Heart right ventricle (tissue), 16 donors: ENCODE results near the gene SLC4A5. TPM values are rescaled to one million over a fixed set of nuclear protein-coding genes. Genes with fewer than 3 reads are reported as not detected.
A peak's percentile ranks its signal among the peaks of the same experiment; 100 is the strongest.

Experiments used
- ATAC-seq, 8 donors: fragments of 200-7000 bp; cut with Tn5 transposase; one replicate each; pipeline ENCODE4 v1.9.1; 2020; ENCODE audit warnings: mild to moderate bottlenecking in 8 of 8, moderate library complexity in 8 of 8, moderate number of reproducible peaks in 1 of 8
- DNase-seq, 2 donors: peaks; one replicate each; pipeline ENCODE4 v3.0.0-alpha.2; 2020
- H3K27ac ChIP-seq, 10 donors: fragments of 200-600 bp; sonication (generic) in 2 of 10; one replicate each; pipeline versions ENCODE4 v1.5.0 to v1.8.0; 2020 to 2022; ENCODE audit warnings: mild to moderate bottlenecking in 3 of 10
- H3K27me3 ChIP-seq, 7 donors: fragments of 200-600 bp; one replicate each; pipeline ENCODE4 v1.8.0; 2021 to 2022; ENCODE audit warnings: mild to moderate bottlenecking in 2 of 7
- H3K36me3 ChIP-seq, 9 donors: fragments of 200-600 bp; sonication (generic) in 1 of 9; one replicate each; pipeline versions ENCODE4 v1.5.0 to v1.8.0; 2020 to 2022; ENCODE audit warnings: mild to moderate bottlenecking in 2 of 9
- H3K4me1 ChIP-seq, 9 donors: fragments of 200-600 bp; sonication (generic) in 1 of 9; one replicate each; pipeline versions ENCODE4 v1.5.0 to v1.8.0; 2020 to 2022; ENCODE audit warnings: mild to moderate bottlenecking in 4 of 9
- H3K4me3 ChIP-seq, 10 donors: fragments of 200-600 bp; sonication (generic) in 2 of 10; one replicate each; pipeline versions ENCODE4 v1.5.0 to v1.8.0; 2020 to 2022; ENCODE audit warnings: mild to moderate bottlenecking in 7 of 10, moderate library complexity in 2 of 10
- H3K9me3 ChIP-seq, 11 donors: fragments of 200-600 bp in 10 of 11; sonication (generic) in 2 of 11; one replicate each; pipeline versions ENCODE4 v1.5.0 to v1.8.0; 2013 to 2022; ENCODE audit warnings: mild to moderate bottlenecking in 2 of 11, control low read depth in 1 of 11, moderate library complexity in 1 of 11
- WGBS, 2 donors: extraction: QIAGEN DNeasy Blood & Tissue Kit; methylation state at CpG; one replicate each; pipeline ENCODE4 v1.1.7; 2013; ENCODE audit warnings: inconsistent platforms in 1 of 2; 5-methylcytosine and 5-hydroxymethylcytosine counted together
- intact Hi-C, 10 donors: fragments of 100-400 bp; cut with DNase I; formaldehyde crosslinking; loops; one replicate each; pipeline versions ENCODE4 v1.11.1 to v1.14.2; 2022
- polyA plus RNA-seq, 2 donors: library from polyadenylated mRNA; stranded (reverse); fragments of 200-250 nt; gene quantifications; one replicate each; pipeline ENCODE4 v1.2.3, GENCODE V29; 2013
- total RNA-seq, 10 donors: library from RNA; stranded (reverse); fragmentation: NEBNext Ultra II Directional in 3 of 10; extraction: Animal tissue kit (Norgen Biotek cat#: 25700) in 3 of 10; gene quantifications; one replicate each; pipeline versions ENCODE4 v1.2.1 to v1.2.4, GENCODE V29; 2021 to 2023
- TF ChIP-seq, protein P1 (sequence below), 9 donors: fragments of 200-600 bp; sonication (generic) in 2 of 9; IDR thresholded peaks; one replicate each; pipeline versions ENCODE4 v1.5.0 to v1.8.0; 2021 to 2022; ENCODE audit warnings: antibody characterized with exemption in 9 of 9, mild to moderate bottlenecking in 5 of 9, moderate library complexity in 1 of 9
- donor health status: Arrhythmogenic right ventricular cardiomyopathy.
- donor health status: ischemic (EF 13 %, LVEDD 7.1; RV severe dilation, severe dysfunction).
- donor health status: healthy with polysubstance abuse.
- donor health status: DM: no; HTN: yes; CAD: no.
- donor health status: DM: no; HTN: no; CAD: no.
- donor health status: ischemic (EF 25% LVEDD 6.9; RV normal size, moderate dysfunction).
- donor health status: ischemic (EF 25% LVEDD 5.7; RV mildly dilated, moderate dysfunction).
- donor health status: healthy.
- donor health status: DM: yes; HTN: yes; CAD: no.
- donor health status: Ischemic cardiomyopathy.
- donor health status: ischemic (EF 35%, LVEDD 5.7; RV mildly dilated, moderate dysfunction).
- donor health status: nonischemic (EF 11% LVEDD 7.7; RV severe dilation, severe dysfunction).
- donor health status: DM: yes; HTN: yes; CAD: no.
- donor health status: PGD.
- donor health status: ischemic (EF 29% LVEDD 5.4; RV normal size, mild dysfunction).
- donor health status: nonischemic (EF 23%, LVEDD 6.1; RV moderate dilation, normal function).

Gene SLC4A5
- total and polyA plus RNA-seq, 12 donors = 0.43 to 4.6 (median 1.9) TPM

DNA sequence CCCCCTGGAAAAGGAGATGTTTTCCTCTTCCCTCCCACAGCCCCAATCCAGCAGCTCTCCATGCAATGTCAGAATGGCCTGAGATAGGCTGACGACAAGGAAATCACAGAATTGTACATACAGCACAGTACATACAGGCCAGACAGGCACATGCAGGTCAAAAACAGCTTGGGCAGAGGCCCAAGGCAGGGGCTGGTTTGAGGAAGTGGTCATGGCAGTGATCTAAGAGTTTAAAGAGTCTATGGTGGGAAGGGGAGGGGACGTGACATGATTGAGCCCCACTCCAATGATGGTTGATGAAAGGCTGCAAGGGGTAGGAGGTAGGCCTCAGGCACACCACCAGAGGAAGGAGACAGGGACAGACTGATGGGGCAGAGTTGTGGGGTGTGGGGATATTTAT lies 32.6 kb upstream of the SLC4A5 start:
- TF ChIP-seq, protein P1, sequence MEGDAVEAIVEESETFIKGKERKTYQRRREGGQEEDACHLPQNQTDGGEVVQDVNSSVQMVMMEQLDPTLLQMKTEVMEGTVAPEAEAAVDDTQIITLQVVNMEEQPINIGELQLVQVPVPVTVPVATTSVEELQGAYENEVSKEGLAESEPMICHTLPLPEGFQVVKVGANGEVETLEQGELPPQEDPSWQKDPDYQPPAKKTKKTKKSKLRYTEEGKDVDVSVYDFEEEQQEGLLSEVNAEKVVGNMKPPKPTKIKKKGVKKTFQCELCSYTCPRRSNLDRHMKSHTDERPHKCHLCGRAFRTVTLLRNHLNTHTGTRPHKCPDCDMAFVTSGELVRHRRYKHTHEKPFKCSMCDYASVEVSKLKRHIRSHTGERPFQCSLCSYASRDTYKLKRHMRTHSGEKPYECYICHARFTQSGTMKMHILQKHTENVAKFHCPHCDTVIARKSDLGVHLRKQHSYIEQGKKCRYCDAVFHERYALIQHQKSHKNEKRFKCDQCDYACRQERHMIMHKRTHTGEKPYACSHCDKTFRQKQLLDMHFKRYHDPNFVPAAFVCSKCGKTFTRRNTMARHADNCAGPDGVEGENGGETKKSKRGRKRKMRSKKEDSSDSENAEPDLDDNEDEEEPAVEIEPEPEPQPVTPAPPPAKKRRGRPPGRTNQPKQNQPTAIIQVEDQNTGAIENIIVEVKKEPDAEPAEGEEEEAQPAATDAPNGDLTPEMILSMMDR (IDR thresholded peaks at IDR 0.05) = no peak
- DNase-seq (no peak), ATAC-seq (no peak)
- WGBS, 2 donors = 87 to 92% methylated on average over 2 of the region's 2 CpGs
- intact Hi-C loops = loop anchor here in 1 of 10 donors (10.0 kb wide), 1 partner anchor 1141 kb away; the partner anchor contains the start of genes CCT7 and PRADC1
- Histone ChIP-seq H3K27me3 (no peaks in the 10 kb centered on the region), H3K36me3 (peaks cover 0 to 52% (median 27%) of the 10 kb centered on the region in 9 donors), H3K4me1 (peaks cover 16 to 70% (median 48%) of the 10 kb centered on the region in 9 donors), H3K9me3 (no peaks in the 10 kb centered on the region), H3K4me3 (no peak overlapping the region), H3K27ac (no peak overlapping the region)

DNA sequence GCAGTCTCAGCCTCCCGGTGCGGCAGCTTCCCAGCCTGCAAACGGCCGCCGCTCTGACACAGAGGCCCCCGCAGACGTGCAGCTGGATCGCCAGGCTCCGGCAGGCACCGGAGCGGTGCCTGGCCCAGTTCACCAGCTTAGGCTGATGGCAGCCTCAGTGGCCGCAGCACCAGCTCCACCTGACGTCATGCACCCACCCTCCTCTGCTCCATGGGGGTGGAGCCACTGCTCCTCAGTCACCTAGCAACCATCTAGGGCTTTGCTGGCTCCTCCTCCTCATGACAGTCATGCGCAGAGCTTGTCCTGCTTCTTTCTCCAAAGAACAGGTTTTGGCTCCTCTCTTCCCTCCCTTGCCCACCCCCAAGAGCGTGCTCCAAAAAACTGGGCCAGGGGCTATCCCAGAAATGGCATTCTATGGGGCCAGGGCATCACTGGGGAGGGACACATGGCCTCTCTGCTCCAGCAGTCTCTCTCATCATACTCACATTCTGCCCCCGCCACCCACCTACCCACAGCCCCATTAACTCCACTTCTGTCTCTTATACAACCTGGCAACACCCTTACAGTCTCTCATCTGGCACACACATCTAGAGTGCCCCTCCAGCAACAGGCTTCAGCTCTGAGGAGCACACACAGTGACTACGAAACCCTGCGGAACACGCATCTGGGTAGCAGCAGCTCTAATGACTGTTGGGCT lies 31.4 kb upstream of the SLC4A5 start:
- 46 to 59% methylated on average over 16 to 19 of the region's 19 CpGs for WGBS, 2 donors
- H3K27ac ChIP-seq = peak overlapping the region in 8 of 10 donors; percentile 10 to 69 (median 50)

DNA sequence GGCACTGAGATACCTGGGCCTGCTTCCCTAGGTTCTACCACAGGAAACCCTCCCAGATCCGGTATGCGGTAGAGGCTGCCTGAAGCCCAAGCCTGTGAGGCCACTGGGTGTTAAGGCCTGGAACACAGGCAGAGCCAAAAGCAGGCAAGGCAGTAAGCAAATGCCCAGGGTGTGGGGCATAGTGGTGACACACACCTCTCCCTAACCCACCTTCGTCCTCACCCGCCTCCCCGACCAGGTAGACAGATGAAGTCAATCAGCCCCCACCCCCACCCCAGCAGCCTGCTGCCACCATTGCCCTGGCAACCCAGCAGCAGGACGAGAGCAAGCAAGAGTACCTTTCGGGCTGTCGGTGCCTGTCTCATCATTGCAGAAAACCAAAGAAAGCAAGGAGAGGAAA lies 30.8 kb upstream of the SLC4A5 start:
- H3K4me1 ChIP-seq = peaks cover 12 to 51% (median 30%) of the 10 kb centered on the region in 9 donors
- TF ChIP-seq, protein P1 (IDR thresholded peaks at IDR 0.05) = no peak
- no peak for DNase-seq
- 64 to 75% methylated on average over 8 of the region's 8 CpGs for WGBS, 2 donors
- intact Hi-C loops = loop anchor here in 1 of 10 donors (10.0 kb wide), 1 partner anchor 1139 kb away; the partner anchor contains the start of genes CCT7 and PRADC1
- peak in 4 of 8 donors; percentile 4 to 24 (median 11) for ATAC-seq
- no peaks in the 10 kb centered on the region for H3K9me3 ChIP-seq
- H3K4me3 ChIP-seq = peak overlapping the region in 9 of 10 donors; percentile 20 to 58 (median 46)
- no peaks in the 10 kb centered on the region for H3K27me3 ChIP-seq
- H3K36me3 ChIP-seq = peaks cover under 1 to 71% (median 43%) of the 10 kb centered on the region in 9 donors
- H3K27ac ChIP-seq = peak overlapping the region in 9 of 10 donors; percentile 2 to 69 (median 50)

More for the DNA sequence above, 31.4 kb upstream of the SLC4A5 start:
- TF ChIP-seq, protein P1 (IDR thresholded peaks at IDR 0.05) = no peak
- H3K27me3 ChIP-seq = no peaks in the 10 kb centered on the region
- peak; percentile 64 to 80 for DNase-seq
- peak; percentile 81 to 95 (median 91) for ATAC-seq
- intact Hi-C loops = loop anchor here in 1 of 10 donors (10.0 kb wide), 1 partner anchor 1140 kb away; the partner anchor contains the start of genes CCT7 and PRADC1
- peak overlapping the region in 9 of 10 donors; percentile 20 to 58 (median 46) for H3K4me3 ChIP-seq
- peaks cover 16 to 58% (median 36%) of the 10 kb centered on the region in 9 donors for H3K4me1 ChIP-seq
- peaks cover 0 to 64% (median 36%) of the 10 kb centered on the region in 9 donors for H3K36me3 ChIP-seq
- H3K9me3 ChIP-seq = no peaks in the 10 kb centered on the region

DNA sequence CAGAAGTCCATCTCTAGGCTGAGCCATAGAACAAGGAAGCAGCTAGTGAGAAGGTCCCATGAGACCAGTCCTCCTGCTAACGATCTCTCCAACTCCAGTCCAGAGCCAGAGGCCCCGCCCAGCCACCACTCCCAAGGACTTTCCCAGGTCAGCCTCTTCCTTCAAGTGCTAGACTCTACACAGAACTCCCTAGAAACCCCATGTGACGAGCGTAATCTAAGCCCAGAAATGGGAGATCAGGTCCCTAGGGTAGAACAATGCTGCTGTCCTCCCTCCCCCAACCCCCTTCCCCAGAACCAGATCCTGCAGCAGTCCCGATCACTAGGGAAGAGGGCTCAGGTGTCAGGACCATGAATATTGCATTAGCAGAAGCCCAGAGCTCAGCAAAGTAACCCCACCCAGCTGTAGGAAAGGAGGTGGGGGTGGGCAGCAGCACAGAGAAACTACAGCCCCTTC lies 30.0 kb upstream of the SLC4A5 start:
- WGBS, 2 donors = 51 to 63% methylated on average over 5 of the region's 5 CpGs
- TF ChIP-seq, protein P1 (IDR thresholded peaks at IDR 0.05) = no peak
- ATAC-seq (peak; percentile 29 to 77 (median 57)), DNase-seq (peak; percentile 68 to 70)
- peaks cover 12 to 44% (median 29%) of the 10 kb centered on the region in 9 donors for H3K4me1 ChIP-seq
- H3K36me3 ChIP-seq = peaks cover 4 to 76% (median 51%) of the 10 kb centered on the region in 9 donors
- peak overlapping the region in 8 of 10 donors; percentile 0 to 69 (median 46) for H3K27ac ChIP-seq
- no peaks in the 10 kb centered on the region for H3K9me3 ChIP-seq
- peak overlapping the region in 1 of 10 donors; percentile 58 for H3K4me3 ChIP-seq
- no peaks in the 10 kb centered on the region for H3K27me3 ChIP-seq
- intact Hi-C loops = loop anchor here in 1 of 10 donors (10.0 kb wide), 1 partner anchor 1138 kb away; the partner anchor contains the start of genes CCT7 and PRADC1
